Peyer's patch (tissue), 4 donors: ENCODE data around the gene DNAL1.
A peak's percentile ranks its signal among the peaks of the same experiment; 100 is the strongest.

Experiments
- POLR2A ChIP-seq, 2 donors: fragments of 450-650 bp; IDR thresholded peaks; one replicate each; pipeline ENCODE4 v1.5.1; 2017; ENCODE audit warnings: antibody characterized with exemption in 2 of 2, mild to moderate bottlenecking in 2 of 2, moderate library complexity in 2 of 2
- TF ChIP-seq, protein P1 (sequence below), 6 experiments: fragments of 450-650 bp in 4 of 6; fragments of 200-600 bp in 2 of 6; sonication (generic) in 1 of 6; IDR thresholded peaks; one replicate each; pipeline ENCODE4 v1.5.1; 2017 to 2019; ENCODE audit warnings: antibody characterized with exemption in 6 of 6, mild to moderate bottlenecking in 3 of 6, moderate library complexity in 1 of 6

DNA sequence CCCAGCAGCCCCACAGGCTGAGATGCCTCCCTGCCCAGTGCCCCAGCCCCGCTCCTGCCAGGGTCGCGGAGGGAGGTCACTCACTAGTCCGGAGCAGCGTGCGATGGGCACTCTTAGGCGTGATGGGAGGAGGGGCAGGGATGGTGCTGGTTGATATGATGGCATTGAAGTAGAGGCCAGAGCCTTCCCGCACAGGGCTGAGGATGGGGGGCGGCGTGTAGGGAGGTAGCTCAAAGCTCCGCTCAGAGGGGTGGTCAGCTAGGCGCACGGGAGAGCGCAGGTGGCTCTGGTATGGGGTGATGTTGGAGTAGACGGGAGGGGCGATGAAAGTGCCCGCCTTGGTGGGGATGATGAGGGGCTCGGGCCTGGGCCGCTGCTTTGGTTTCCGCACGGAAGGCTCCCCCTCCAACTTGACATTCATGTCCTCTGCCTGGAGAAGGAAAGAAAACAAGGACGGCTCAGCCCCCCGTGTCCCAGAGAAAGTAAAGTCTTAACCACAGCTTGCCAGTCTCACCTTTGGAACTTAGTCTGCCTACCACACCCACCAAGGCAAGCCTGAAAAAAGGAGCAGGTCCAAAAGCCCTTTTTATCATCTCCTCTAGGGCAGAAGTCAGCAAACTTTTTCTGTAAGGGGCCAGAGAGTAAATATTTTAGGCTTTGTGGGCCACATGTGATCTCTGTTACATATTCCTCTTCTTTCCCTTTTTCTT, 84.9 kb downstream of the DNAL1 start:
- TF ChIP-seq POLR2A (IDR thresholded peaks at IDR 0.05): no peak
- TF ChIP-seq, protein P1, sequence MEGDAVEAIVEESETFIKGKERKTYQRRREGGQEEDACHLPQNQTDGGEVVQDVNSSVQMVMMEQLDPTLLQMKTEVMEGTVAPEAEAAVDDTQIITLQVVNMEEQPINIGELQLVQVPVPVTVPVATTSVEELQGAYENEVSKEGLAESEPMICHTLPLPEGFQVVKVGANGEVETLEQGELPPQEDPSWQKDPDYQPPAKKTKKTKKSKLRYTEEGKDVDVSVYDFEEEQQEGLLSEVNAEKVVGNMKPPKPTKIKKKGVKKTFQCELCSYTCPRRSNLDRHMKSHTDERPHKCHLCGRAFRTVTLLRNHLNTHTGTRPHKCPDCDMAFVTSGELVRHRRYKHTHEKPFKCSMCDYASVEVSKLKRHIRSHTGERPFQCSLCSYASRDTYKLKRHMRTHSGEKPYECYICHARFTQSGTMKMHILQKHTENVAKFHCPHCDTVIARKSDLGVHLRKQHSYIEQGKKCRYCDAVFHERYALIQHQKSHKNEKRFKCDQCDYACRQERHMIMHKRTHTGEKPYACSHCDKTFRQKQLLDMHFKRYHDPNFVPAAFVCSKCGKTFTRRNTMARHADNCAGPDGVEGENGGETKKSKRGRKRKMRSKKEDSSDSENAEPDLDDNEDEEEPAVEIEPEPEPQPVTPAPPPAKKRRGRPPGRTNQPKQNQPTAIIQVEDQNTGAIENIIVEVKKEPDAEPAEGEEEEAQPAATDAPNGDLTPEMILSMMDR (IDR thresholded peaks at IDR 0.05): peak in 1 of 6 experiments; percentile 29
